NCI-H2196 (cell line): ENCODE results near the gene TMEM184A.

Experiments used
- DNase-seq: peaks from one replicate; lab custom pipeline; 2025; ENCODE audit not compliant: unreplicated experiment; lab: John Stamatoyannopoulos, UW

Gene TMEM184A

DNA sequence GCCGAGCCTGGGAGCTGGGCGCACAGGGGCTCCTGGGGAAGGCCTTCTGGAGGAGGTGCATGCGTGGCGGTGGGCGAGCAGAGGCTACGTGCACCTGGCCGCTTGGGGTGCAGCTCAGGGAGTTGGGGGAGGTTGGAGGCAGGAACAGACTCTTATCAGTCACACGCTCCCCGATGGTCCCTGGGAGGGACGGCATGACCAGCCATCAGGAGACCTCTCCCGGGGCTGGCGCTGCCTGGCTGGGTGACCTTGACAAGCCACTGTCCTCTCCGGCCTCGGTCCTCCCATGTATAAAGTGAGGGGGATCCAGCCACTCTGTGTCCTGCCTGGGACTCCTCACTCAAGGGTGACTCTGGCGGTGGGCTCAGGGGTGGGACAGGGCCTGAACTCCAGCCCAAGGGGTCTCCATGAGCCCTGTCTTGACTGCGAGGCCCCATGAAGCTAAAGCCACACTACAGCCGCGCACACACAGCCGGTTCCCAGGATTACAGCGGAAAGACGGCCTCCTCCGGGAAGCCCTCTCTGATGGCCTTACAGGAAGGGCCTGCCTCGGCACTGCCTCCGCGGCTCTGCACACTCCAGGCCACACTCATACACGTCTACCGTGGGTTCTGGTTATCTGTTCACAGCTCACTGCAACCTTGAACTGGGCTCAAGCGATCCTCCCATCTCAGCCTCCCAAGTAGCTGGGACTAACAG, 2.3 kb downstream of the TMEM184A start:
- DNase-seq, result no peak

DNA sequence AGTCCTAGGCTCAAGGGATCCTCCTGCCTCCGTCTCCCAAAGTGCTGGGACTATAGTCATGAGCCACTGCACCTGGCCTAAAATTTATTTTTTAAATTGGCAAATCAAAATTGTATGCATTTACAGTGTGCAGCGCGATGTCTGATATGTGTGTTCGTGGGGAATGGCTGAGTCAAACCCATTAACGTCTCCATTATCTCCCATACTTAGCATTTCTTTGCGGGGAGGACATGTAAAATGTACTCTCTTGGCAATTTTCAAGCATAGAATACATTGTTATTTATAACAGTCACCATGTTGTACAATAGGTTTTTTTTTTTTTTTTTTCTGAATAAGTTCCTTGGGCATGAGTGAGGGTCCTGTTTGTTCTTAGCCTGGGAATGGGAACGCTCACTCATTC, 3.8 kb downstream of the TMEM184A start:
- DNase-seq, result no peak

DNA sequence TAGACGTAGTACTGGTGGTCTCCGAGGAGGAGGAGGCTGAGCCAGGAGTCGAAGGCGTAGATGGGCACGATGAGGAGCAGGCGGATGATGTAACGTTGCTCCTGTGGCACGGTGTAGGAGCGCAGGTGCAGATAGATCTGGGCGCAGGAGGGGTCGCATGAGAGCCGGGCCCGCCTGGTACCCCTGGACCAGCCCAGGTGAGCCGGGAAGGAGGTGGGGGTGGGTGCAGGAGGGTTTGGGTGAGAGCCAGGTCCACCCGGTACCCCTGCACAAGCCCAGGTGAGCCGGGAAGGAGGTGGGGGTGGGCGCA, 5.2 kb downstream of the TMEM184A start:
- DNase-seq, result no peak

DNA sequence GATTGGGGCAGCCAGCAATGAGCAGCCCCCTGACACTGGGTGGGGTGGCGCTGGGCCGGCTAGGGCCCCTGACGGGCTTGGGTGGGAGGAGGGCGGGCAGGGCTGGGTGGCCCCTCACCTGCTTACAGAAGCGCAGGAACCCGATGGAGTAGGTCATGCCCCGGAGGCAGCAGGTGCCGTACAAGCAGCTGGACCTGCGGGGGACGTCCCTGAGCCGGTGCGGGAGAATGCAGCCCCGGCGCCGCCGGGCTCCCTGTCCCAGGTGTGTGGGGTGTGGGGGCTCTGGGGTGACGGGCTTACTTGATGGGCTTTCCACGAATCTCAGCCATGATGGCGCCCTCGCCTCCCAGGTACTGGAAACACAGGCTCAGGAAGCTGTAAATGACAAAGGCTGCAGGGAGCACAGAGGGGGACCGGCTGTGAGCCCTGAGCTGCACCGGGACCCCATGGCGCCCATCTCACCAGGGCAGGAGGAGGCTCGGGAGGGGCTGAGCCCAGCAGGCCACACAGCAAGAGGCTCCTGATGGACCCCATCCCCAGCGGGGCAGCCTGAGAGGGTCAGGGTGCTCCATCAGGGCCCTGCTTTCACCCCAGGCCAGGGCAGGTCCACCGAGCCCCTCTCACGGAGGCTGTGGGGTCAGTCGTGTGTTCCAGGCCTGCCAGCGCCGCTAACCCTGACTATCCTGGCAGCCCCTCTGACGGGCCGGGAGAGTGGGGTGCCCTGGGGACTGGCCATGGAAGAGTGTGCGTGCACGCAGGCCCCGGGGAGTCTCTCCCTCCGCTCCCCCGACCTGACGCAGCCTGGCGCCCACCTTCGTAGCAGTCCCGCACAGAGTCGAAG, 5.8 kb downstream of the TMEM184A start:
- DNase-seq, result no peak

DNA sequence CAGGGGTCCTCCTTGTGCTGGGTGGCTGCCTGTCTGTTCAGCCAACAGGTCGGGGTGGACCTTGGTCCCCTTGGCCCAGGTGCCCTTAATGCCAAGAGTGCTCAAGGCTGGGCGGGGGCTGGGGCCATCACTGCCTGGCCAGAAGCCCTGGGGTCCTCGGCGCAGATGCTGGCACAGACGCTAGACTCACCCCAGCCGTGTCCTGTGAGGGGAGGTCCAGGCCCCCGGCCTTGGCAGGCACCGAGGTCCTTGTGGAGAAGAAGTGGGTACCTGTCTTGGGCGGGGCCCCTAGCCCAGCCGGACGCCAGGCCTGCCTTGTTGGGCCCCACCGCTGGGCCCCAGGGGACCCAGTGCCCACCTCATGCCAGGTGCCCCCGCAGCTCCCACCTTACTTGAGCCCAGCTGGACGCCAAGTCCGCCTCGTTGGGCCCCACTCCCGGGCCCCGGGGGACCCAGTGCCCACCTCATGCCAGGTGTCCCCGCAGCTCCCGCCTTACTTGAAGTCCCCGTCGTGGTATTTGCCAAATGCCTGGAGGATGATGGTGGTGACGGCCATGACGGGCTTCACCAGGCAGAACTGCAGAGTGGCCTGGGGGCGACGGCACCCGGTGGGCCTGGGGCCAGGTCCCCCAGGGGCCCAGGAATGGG, 6.5 kb downstream of the TMEM184A start:
- no peak for DNase-seq

DNA sequence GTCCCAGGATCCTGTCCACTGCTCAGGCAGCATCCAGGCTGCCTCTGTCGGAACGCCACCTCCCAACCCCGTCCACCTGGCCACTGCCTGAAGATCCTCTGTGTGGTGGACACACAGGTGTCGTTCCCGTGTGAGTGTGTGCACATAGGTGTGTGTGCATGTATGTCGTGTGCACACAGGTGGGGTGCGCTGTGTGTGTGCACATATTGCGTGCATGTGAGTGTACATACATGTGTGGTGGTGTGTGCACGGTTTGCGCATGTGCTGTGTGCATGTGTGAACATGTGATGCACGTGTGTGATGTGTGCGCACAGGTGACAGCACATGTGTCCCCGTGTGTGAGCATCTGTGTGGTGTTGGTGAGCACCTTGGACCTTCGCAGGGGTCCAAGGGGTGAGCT, 7.1 kb downstream of the TMEM184A start:
- no peak for DNase-seq

DNA sequence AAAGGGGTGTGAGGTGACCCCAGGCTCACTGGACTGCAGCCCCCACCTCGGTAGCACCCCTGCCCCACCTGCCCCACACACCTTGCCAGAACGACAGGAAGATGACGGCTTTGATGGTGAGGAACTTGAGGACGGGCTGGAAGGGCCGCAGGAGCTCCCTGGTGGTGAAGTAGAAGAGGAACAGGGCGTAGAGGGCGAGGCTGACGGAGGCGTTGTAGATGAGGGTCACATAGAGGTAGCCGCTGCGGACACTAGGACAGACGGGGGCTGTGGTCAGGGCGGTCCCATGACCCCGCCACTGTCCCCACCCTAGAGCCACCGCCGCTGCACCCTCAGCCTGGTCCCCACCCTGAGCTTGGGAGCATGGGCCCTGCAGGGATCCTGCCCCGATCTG, 7.6 kb downstream of the TMEM184A start:
- DNase-seq, result no peak

DNA sequence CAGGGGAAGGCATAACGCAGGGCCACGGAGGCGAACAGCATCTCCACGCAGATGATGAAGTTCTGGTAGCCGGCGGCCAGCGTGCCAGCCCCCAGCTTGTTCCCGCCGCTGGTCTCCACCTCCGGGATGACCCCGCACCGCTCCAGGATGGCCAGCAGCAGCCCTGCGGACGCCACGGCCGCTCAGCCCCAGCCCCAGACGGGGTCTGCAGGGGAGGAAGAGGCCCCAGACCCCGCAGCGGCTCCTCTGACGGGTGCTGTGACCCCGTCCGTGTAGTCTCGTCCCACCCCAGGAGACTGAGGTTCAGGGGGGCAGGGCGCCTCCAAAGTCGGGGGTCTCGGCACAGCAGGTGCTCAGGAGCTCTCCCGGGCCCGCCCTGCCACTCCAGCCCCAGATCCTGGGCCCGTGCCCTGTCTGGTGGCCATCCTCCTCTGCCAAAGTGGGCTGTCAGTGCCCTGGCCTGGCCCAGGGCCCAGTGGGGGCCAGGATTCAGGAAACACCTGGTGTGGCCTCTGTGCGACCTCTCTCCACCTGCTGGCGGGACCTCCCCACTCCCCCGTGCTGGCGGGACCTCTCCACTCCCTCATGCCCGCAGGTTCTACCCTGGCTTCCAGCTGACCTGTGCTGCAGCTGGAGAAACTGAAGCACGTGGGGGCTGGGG, 8.1 kb downstream of the TMEM184A start:
- DNase-seq, result no peak

DNA sequence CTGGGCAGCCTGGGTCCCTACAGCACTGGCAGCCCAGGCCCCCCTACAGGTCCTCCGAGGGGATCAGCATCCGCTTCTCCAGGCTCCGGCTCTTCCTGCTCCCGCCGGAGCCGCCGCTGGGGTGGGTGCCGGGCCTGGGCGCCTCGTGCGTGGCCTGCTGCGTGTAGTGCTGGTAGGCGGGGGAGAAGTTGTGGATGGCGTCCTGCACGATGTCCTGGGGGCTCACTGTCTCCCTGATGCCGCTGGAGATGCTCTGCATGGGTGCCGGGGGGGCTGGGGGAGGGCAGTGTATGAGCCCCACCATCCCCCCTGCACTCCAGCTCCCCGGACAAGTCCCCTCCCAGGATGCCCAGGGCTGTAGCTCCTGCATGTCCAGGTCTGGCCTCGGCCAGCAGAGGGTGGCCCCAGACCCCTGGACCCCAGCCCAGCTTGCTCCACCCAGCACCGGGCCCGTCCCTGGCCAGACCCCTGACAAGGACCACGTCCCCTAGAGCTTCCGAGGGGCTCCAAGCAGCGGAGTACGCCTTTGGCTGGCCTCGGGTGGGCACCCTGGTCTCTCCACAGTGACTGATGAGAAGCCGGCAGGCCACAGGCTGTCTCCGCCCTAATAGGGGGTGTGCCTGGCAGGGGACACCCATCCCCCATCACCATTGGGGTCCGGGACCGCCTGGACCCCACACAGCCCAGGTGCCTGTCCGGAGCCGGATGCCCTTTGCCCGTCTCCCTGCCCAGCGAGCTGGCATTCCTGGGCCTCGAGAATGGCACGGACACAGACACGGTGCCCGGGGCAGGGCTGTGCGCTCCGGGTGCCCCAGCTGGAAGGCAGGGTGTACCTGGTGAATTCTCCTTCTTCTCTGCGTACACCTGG, 8.9 kb downstream of the TMEM184A start:
- no peak for DNase-seq

DNA sequence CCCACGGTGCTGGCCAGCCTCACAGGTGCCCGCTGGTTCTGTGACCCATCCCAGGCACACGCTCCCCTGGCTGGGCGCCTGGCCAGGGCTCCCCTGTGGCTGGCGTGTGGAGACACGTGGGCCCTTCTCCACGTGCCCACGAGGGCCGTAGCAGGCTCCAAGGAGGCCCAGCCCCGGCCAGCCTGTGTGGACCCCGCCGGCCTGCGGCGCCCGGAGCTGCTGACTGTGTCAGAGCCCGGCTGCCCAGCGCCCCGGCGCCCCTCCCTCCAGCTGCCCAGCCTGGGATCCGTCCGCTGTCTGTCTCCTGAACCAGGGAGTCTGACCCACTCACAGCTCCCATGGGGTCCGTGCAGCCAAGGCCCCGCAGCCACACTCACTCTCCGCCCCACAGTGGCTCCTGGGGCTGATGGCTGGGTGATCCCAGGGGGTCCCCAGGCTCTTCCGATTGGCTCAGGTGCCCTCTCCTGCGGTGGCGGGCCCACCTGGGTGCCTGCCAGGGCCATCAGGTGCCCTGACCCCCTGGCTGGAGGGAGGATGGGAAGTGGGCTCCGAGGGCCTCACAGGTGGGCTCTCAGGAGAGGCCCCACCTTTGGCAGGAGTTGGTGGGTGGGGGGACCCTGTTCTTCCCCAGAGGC, 9.6 kb downstream of the TMEM184A start:
- DNase-seq, result no peak

DNA sequence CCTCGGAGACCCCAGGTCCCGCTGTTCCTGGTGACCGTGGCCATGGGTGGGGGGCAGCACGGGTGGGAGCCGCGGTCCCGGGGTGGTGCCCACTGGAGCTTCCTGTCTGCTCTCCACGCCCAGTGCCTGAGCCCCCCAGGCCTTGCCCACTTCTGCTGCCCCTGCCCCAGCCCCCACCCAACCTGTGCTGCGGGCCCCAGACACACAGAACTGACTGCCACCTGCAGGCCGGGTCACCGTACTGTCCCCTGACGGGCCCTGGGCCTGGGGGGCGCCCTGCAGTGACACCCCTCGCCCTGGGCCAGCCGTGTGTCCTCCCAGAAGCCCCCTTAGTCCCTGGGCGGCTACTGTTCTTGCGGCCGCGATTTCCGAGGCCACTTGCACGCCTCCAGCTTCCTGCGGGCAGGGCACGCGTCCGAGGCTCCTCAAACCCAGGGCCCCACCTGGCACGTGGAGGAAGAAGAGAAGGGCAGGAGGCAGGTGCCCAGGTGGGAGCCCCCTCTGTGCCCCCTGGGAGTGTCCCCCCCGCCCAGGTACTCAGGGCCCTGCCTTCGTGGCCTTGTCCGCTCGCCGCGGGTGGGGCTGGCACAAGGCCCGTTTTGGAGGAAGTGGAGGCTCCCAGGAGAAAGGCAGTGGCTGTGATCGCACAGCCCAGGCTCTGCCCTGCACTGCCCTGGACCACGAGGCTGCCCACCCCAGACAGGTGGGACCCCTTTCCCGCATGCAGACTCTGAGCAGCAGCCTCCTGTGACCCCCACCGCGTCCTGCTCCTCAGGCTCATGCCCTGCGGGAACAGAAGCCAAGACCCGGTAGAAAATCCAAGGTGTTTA, 10.4 kb downstream of the TMEM184A start:
- no peak for DNase-seq

DNA sequence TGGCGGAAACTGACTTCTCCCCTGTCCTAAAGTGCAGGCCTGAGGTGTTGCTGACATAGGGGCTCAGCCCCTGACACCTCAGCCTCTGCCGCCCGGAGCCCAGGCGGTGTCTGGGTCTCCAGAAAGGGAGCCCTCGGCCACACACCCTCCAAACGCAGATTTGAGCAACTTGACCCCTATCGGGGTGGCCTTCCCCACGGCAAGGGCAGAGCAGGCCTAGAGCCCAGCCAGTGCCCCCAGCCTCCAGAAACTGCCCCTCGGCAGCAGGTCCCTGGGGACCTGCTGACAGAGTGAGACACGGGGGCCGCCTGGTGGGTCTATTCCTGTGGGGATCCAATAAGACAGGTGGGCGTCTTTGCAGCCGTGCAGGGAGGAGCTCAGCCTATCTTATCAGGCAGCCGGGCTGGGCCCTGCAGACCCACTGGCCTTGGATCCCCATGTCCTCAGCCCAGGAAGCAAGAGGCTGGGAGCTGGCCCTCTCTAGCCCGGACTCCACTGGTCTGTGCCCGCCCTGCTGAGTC, 11.0 kb downstream of the TMEM184A start:
- DNase-seq, result no peak

DNA sequence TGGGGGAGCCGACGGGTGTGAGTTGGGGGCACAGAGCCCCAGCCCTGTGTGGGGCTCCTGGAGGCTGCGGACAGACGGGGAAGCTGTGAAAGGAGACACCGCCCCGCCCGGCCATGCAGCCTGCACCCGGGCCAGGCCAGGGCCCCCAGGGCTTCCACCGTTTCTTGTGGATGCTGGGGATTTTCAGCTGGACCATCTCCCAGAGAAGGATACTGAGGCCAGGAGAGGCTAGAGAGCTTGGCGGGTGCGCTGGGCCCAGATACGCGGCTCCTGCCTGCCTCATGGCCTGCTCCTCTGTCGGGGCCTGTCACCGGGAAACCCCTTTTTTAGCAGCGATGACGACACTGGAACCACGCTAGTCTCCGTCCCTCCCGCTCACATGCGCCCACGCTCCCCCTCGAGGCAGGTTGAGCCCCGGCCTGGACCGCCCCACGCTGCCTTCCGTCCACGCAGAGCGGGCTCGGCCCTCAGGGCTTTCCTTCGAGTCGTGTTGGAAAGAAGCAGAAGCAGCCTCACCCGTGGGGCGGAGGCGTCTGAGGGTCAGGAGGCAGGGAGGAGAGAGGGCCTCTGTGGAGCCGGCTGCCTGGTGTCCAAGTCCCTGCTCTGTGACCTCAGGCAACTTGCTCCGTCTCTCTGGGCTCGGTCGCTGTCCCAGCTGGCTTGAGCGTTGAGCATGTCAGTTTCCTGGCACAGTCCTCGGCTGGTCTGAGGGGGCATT, 11.7 kb downstream of the TMEM184A start:
- DNase-seq, result no peak

DNA sequence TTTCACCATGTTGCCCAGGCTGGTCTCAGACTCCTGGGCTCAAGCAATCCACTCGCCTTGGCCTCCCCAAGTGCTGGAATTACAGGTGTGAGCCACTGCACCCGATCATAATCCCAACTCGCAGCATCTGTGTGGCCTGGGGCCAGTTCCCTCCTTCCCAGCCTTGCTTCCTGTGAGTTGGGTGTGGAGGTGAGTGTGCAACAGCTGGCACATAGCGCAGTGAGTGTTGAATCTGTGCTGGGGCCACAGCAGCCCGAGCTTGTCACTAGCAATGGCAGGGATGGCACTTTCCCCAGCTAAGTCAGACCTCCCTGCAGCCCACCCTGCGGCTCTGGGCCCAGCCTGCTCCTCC, 12.2 kb downstream of the TMEM184A start:
- DNase-seq, result no peak

DNA sequence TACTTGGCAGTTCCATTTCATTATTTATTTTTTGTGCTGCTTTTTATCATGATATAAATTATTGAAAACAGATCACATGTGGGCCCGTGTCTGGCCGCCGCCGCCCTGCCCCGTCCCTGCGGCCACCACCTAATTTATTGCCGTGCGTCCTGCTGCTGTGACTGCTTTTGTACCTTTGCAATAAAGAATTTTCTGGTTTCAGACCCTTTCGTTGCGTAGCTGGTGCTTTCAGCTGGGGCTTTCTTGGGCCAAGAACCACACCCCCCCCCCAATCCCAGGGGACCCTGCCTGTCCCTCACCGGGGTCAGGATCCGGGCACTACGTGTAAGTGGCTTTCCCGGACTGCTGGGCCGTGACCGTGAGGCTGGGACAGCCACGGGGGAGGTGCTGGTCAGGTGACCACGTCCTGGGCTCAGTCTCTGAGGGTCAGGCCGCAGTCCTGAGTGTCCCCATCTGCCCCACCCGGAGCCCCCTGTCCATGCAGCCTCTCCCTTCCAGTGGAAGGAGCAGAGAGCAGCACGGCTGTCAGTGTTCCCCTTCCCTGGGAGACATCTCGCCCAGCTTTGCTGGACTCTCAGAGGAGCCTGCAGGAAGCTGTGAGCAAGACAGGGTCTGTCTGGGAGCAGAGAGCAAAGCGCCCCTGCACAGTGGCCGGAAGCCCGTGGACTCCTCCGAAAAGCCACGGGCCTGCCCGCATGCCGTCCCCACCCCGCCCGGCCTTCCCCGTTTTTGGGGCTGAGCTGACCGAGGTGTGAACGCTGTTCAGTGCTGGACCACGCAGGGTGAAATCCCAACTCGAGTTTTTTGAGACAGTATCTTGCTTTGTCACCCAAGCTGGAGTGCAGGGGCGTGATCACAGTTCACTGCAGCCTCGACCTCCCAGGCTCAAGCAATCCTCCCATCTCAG, 12.9 kb downstream of the TMEM184A start:
- DNase-seq, result no peak

DNA sequence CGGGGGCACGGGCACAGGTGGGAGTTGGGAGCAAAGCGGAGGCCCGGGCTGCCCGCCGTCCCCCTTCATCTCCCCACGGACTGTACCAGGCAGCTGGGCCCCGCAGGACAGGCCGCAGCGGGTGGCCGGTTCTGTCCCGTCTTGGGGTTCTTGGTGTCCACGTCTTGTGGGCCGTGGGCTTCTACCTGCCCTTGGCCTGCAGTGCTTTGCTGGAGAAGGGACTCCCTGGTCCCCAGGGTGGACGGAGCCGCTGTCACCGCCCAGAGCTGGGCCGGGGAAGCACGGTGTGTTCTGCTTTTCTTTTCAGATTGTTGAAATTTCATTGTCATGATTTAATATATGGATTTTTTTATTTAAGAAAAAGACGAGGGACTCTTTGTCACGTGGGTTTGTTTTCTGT, 13.7 kb downstream of the TMEM184A start:
- no peak for DNase-seq

DNA sequence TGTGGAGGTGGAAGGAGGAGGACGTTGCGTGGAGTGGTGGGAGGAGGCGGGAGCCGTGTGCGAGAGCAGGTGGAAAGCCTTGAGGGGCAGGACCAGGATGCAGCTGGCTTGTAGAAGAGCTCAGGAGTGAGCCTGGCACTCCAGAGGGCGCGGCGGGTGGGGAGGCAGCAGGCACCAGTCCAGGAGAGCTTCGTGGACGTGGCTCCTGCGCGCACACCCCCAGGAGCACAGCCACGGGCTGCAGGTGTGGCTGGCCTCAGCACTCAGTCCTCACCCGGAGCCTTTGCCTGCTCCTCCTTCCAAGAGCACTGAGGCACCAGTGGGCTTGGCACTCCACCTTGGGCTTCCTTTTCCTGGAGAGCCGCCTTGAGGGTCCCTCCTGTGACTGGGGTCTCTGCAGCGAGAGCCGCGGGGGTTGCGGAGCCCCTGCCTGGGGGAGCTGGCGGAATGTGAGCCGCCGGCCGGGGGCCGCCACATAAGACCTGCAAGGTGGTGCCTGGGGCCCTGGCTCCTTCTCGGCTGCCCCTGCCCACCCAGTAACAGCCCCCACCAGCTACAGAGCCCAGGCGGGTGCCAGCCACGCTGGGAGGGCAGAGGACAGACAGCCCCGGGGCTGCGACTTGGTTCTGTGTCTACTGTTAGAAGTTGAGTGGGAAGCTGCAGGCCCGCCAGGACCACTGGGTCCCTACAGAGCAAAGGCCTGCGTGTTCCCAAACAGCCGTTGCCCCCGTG, 14.4 kb downstream of the TMEM184A start:
- no peak for DNase-seq
